ENCODE data around the gene IL31RA.

The IL31RA gene

GRCh38 chr5:55888205-55888604 lies 37.0 kb downstream of the IL31RA start:
- no peak for DNase-seq
- no peaks in the 10 kb centered on the region for H3K27me3 ChIP-seq (ENCODE audit: insufficient read depth, low read depth, severe bottlenecking)
- H3K9me3 ChIP-seq (ENCODE audit: severe bottlenecking): no peaks in the 10 kb centered on the region
- H3K36me3 ChIP-seq: no peaks in the 10 kb centered on the region
- H3K27ac ChIP-seq: no peak overlapping the region
- H3K4me3 ChIP-seq (ENCODE audit: low read depth, low read length): no peak overlapping the region
- TF ChIP-seq, protein P1, sequence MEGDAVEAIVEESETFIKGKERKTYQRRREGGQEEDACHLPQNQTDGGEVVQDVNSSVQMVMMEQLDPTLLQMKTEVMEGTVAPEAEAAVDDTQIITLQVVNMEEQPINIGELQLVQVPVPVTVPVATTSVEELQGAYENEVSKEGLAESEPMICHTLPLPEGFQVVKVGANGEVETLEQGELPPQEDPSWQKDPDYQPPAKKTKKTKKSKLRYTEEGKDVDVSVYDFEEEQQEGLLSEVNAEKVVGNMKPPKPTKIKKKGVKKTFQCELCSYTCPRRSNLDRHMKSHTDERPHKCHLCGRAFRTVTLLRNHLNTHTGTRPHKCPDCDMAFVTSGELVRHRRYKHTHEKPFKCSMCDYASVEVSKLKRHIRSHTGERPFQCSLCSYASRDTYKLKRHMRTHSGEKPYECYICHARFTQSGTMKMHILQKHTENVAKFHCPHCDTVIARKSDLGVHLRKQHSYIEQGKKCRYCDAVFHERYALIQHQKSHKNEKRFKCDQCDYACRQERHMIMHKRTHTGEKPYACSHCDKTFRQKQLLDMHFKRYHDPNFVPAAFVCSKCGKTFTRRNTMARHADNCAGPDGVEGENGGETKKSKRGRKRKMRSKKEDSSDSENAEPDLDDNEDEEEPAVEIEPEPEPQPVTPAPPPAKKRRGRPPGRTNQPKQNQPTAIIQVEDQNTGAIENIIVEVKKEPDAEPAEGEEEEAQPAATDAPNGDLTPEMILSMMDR (IDR thresholded peaks at IDR 0.05; ENCODE audit: low read depth, low read length): no peak

DNA sequence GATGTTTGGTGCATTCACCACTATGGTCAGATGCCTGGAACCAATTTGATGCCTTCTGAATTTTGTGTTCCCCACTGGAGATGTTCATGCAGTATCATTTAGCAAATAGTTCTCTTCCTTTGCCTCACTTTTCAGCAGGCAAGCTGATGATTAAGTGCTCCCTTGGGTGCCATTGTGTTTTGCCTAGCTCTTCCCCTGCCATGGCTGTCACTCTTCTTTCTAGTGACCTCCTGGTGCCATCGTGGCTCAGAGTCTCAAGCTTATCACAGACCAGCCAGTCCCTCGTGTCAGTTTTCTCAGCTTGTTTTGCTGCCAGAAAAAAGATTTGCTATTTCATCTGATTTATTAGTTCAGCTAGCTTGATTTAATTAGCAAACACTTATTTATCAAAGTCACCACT lies 41.3 kb downstream of the IL31RA start:
- Histone ChIP-seq H3K9me3 (ENCODE audit: severe bottlenecking) (no peaks in the 10 kb centered on the region), H3K36me3 (no peaks in the 10 kb centered on the region), H3K4me3 (ENCODE audit: low read depth, low read length) (no peak overlapping the region), H3K27me3 (ENCODE audit: insufficient read depth, low read depth, severe bottlenecking) (no peaks in the 10 kb centered on the region), H3K27ac (no peak overlapping the region)
- DNase-seq: no peak
- TF ChIP-seq, protein P1 (IDR thresholded peaks at IDR 0.05; ENCODE audit: low read depth, low read length): no peak

- Histone ChIP-seq H3K4me3 (ENCODE audit: low read depth, low read length) (no peak overlapping the region), H3K9me3 (ENCODE audit: severe bottlenecking) (no peaks in the 10 kb centered on the region), H3K27me3 (ENCODE audit: insufficient read depth, low read depth, severe bottlenecking) (no peaks in the 10 kb centered on the region), H3K27ac (no peak overlapping the region), H3K36me3 (no peaks in the 10 kb centered on the region)
- TF ChIP-seq, protein P1 (IDR thresholded peaks at IDR 0.05; ENCODE audit: low read depth, low read length): no peak
- no peak for DNase-seq
Measured at GRCh38 chr5:55894135-55894534, 43.0 kb downstream of the IL31RA start.

- H3K27ac ChIP-seq: no peak overlapping the region
- DNase-seq: no peak
- no peaks in the 10 kb centered on the region for H3K27me3 ChIP-seq (ENCODE audit: insufficient read depth, low read depth, severe bottlenecking)
- H3K4me3 ChIP-seq (ENCODE audit: low read depth, low read length): no peak overlapping the region
- TF ChIP-seq, protein P1 (IDR thresholded peaks at IDR 0.05; ENCODE audit: low read depth, low read length): no peak
- no peaks in the 10 kb centered on the region for H3K36me3 ChIP-seq
- no peaks in the 10 kb centered on the region for H3K9me3 ChIP-seq (ENCODE audit: severe bottlenecking)
Measured at GRCh38 chr5:55895346-55895745, 44.2 kb downstream of the IL31RA start.

- no peaks in the 10 kb centered on the region for H3K9me3 ChIP-seq (ENCODE audit: severe bottlenecking)
- no peaks in the 10 kb centered on the region for H3K27me3 ChIP-seq (ENCODE audit: insufficient read depth, low read depth, severe bottlenecking)
- DNase-seq: no peak
- H3K4me3 ChIP-seq (ENCODE audit: low read depth, low read length): no peak overlapping the region
- H3K27ac ChIP-seq: no peak overlapping the region
- H3K36me3 ChIP-seq: no peaks in the 10 kb centered on the region
- TF ChIP-seq, protein P1 (IDR thresholded peaks at IDR 0.05; ENCODE audit: low read depth, low read length): no peak
Measured at GRCh38 chr5:55896238-55896637, 45.1 kb downstream of the IL31RA start.

GRCh38 chr5:55896663-55897062 lies 45.5 kb downstream of the IL31RA start:
- Histone ChIP-seq H3K27ac (no peak overlapping the region), H3K27me3 (ENCODE audit: insufficient read depth, low read depth, severe bottlenecking) (no peaks in the 10 kb centered on the region), H3K4me3 (ENCODE audit: low read depth, low read length) (no peak overlapping the region), H3K9me3 (ENCODE audit: severe bottlenecking) (no peaks in the 10 kb centered on the region), H3K36me3 (no peaks in the 10 kb centered on the region)
- TF ChIP-seq, protein P1 (IDR thresholded peaks at IDR 0.05; ENCODE audit: low read depth, low read length): no peak
- DNase-seq: no peak
